HG02852 (cell line): ENCODE results near the gene IQGAP2.
"Not testable (repeated sequence)": the region's sequence is repeated elsewhere in the genome, so short reads cannot be mapped to it uniquely, and the experiment has no call there.

Experiments used
- ATAC-seq: cut with Tn5 transposase; IDR thresholded peaks from one replicate; pipeline ENCODE4 v1.9.1; 2021; ENCODE audit warnings: mild to moderate bottlenecking, moderate library complexity; ENCODE audit not compliant: unreplicated experiment

IQGAP2 gene

GRCh38 chr5:76723906-76724305 lies 320.8 kb downstream of the IQGAP2 start:
- no peak for ATAC-seq

- no peak for ATAC-seq
Observed at GRCh38 chr5:76724871-76725270, 321.8 kb downstream of the IQGAP2 start.

GRCh38 chr5:76728965-76729364 lies 325.9 kb downstream of the IQGAP2 start:
- no peak for ATAC-seq

GRCh38 chr5:76729373-76730290 lies 326.5 kb downstream of the IQGAP2 start:
- no peak for ATAC-seq

DNA sequence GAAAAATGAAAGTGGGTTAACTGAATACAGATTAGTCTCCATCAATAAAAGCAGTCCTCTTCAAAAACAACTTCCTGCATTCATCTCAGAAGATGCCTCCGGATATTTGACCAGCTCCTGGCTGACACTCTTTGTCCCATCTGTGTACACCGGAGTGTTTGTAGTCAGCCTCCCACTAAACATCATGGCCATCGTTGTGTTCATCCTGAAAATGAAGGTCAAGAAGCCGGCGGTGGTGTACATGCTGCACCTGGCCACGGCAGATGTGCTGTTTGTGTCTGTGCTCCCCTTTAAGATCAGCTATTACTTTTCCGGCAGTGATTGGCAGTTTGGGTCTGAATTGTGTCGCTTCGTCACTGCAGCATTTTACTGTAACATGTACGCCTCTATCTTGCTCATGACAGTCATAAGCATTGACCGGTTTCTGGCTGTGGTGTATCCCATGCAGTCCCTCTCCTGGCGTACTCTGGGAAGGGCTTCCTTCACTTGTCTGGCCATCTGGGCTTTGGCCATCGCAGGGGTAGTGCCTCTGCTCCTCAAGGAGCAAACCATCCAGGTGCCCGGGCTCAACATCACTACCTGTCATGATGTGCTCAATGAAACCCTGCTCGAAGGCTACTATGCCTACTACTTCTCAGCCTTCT lies 329.4 kb downstream of the IQGAP2 start:
- peak; percentile 8 for ATAC-seq

DNA sequence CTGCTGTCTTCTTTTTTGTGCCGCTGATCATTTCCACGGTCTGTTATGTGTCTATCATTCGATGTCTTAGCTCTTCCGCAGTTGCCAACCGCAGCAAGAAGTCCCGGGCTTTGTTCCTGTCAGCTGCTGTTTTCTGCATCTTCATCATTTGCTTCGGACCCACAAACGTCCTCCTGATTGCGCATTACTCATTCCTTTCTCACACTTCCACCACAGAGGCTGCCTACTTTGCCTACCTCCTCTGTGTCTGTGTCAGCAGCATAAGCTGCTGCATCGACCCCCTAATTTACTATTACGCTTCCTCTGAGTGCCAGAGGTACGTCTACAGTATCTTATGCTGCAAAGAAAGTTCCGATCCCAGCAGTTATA lies 329.9 kb downstream of the IQGAP2 start:
- ATAC-seq = peak; percentile 69

- ATAC-seq = no peak
Observed at GRCh38 chr5:76735762-76736545, 332.9 kb downstream of the IQGAP2 start.

- no peak for ATAC-seq
Observed at GRCh38 chr5:76736679-76737556, 333.8 kb downstream of the IQGAP2 start.

DNA sequence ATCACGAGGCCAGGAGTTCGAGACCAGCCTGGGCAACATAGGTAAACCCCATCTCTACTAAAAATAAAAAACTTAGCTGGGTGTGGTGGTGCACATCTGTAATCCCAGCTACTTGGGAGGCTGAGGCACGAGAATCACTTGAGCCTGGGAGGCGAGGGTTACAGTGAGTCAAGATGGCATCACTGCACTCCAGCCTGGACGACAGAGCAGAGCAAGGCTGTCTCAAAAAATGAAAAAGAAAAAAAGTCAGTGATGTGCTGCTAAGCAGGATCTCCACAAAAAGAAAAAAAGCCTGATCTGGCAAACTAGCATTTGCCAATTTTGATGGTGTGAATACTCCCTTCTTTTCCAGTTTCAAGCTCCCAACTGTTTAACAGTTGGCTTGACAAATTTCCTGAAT lies 334.8 kb downstream of the IQGAP2 start:
- ATAC-seq = no peak

- not testable (repeated sequence) for ATAC-seq
Observed at GRCh38 chr5:76741506-76741905, 338.4 kb downstream of the IQGAP2 start.

DNA sequence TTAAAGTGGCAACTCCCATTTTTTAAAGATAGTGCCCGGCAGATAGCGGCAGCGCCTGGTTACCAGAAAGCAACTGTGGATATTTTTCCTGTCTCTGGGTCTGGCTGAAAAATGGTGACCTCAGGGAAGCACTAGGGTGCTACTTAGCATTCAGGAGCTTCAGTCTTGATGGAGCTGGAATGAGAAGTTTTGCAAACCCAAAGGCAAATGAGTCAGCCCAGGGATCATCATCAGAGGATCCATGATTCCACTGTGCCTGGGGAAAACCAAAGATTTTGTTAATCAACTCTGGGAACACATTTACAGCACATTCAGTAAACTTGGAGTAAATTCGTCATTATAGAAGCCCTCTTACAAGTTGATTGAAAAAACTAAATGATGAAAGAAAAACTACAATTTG lies 339.5 kb downstream of the IQGAP2 start:
- ATAC-seq = no peak

GRCh38 chr5:76744632-76745031 lies 341.5 kb downstream of the IQGAP2 start:
- no peak for ATAC-seq

DNA sequence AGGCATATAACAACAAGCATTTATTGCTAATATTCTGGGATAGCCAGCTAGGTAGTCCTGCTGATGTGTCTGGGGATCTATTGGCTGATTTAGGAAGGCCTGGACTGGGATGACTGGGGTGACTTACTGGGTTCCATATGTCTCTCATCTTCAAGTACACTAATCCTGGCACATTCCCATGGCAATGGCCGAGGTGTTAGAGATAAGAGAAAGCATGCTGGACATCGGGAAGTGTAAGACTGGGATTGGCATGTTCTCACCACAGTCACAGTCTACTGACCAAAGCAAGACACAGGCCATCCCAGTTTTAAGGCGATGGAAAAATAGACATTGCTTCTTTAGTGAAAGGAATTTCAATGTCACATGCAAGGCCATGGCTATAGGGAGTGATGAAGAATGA lies 342.6 kb downstream of the IQGAP2 start:
- no peak for ATAC-seq

GRCh38 chr5:76746677-76747076 lies 343.6 kb downstream of the IQGAP2 start:
- no peak for ATAC-seq

DNA sequence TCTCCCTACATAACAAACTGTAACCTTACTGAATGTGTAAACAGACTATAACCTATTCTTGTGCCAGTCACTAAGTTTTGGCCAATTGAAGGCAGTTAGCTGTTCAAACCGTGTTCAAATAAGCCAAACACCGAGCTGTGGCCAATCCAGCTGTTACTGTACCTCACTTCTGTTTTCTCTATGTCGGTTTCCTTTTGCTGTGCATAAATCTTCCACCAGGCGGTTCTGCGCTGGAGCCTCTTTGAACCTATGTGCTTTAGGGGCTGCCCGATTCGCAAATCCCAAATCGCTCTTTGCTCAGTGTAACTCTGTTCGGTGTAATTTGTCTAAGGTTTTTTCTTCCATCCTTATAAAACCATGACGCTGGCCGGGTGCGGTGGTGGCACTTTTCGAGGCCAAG lies 344.6 kb downstream of the IQGAP2 start:
- ATAC-seq = no peak

DNA sequence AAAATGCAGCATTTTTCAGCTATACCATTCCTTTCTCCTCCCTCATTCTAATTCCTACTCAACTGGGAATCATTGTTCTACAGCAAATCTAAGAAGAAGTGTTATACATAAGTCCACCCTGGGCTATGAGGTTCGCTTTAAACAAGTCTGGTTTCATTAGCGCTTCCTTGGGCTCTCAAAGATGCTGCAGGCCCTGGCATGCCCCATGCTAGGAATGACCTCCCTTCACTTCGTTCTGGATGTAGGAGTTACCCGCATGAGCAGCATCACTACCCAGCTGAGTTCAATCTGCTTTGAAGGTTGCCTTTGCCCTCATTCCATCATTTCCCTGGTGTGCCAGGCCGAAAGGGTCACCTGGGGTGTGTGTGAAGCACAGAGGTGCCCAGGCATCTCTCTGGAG lies 348.2 kb downstream of the IQGAP2 start:
- no peak for ATAC-seq

DNA sequence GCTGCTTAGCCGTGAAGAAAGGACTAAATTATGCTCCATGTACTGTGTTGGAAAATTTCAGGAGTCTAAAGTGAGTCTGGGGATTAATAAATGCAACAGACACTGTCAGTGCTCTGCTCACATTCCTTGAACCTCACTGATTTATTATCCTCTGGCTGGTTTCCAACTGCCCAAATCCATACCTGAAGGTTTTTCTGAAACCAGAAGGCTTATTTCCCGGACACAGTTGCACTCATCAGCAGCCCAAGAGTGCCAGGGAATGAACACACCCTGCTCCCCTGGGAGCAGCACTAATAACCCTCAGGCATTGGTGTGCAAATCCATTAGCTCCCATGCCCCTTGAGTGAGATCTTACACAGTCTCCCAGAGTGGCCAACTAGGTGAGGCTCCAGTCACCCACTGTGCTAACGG lies 351.6 kb downstream of the IQGAP2 start:
- no peak for ATAC-seq

DNA sequence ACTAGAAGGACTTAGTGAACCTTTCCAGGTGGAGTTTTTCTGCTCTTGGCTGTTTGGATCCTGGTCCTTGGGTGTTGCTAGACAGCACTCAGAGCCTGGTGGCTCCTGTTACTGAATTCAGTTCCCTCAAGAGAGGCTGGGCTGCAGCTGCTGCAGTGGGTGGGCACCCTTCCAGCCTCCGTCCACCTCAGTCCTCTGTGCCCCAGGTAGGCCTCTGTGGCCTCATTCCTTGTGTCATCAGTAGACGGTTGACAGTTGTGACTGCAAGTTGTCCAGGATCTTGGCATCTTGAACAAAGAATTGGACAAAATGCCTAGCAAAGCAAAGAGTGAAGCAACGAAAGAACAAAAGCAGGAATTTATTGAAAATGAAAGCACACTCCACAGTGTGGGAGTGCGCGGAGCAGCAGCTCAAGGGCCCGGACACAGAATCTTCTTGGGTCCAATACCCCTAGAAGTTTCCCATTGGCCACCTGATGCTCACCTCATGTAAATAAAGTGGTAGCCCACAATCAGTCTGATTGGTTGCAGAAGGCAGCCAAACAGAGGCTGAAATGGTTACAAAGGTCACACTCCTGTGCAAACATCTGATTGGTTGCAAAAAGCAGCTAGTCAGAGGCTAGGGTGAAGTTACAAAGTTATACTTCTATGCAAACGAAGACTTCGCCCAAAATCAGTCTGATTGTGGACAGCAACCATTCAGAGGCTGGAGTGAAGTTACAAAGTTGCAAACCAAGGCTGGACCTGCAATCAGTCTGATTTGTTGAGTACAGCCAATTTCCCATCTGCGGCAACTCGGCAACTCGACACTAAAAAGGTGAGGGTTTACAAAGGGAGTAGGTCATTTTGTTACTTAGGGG lies 352.9 kb downstream of the IQGAP2 start:
- ATAC-seq = no peak

DNA sequence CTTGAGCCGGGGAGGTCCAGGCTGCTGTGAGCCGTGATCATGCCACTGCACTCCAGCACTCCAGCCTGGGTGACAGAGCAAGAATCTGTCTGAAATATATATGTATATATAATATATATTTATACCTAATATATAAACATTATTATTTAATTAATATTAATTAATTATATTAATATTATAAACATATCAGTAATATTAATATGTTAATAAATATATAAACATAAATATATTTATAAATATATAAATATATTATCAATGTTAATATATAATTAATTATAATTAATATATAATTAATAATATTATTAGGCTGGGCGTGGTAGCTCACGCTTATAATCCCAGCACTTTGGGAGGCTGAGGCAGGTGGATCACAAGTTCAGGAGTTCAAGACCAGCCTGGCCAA lies 354.0 kb downstream of the IQGAP2 start:
- ATAC-seq = no peak
